Esophagus muscularis mucosa (tissue), 4 donors: ENCODE data around the gene BTBD1. TPM values are rescaled to one million over a fixed set of nuclear protein-coding genes. Genes with fewer than 3 reads are reported as not detected.
"Not testable (repeated sequence)": the region's sequence is repeated elsewhere in the genome, so short reads cannot be mapped to it uniquely, and the experiment has no call there.

Experiments
- DNase-seq: peaks from one replicate; pipeline ENCODE4 v3.0.0-alpha.2; 2017; ENCODE audit errors: extremely low spot score
- H3K27ac ChIP-seq, 4 donors: fragments of 200-600 bp; sonication (generic); replicated peaks in 1 of 4; 1 replicate in 3 of 4; 2 replicates in 1 of 4; pipeline ENCODE4 v1.5.1; 2016 to 2019; ENCODE audit warnings: mild to moderate bottlenecking in 1 of 4
- H3K27me3 ChIP-seq, 4 donors: fragments of 200-600 bp; sonication (generic); one replicate each; pipeline versions ENCODE4 v1.5.1 to v1.6.0; 2016 to 2019
- H3K36me3 ChIP-seq, 4 donors: fragments of 200-600 bp; sonication (generic); one replicate each; pipeline ENCODE4 v1.5.1; 2016 to 2019
- H3K4me1 ChIP-seq, 4 donors: fragments of 200-600 bp; sonication (generic); one replicate each; pipeline ENCODE4 v1.5.1; 2016 to 2019
- H3K4me3 ChIP-seq, 4 donors: fragments of 200-600 bp; sonication (generic); 1 replicate in 2 of 4; 2 replicates in 2 of 4; pipeline ENCODE4 v1.5.1; 2016 to 2019; ENCODE audit warnings: mild to moderate bottlenecking in 4 of 4, moderate library complexity in 1 of 4
- H3K9me3 ChIP-seq, 4 donors: fragments of 200-600 bp; sonication (generic); 1 replicate in 3 of 4; 2 replicates in 1 of 4; pipeline ENCODE4 v1.5.1; 2016 to 2019
- EP300 ChIP-seq: sonication (generic); formaldehyde crosslinking; IDR thresholded peaks from one replicate; pipeline ENCODE4 v1.6.1; 2017; ENCODE audit warnings: antibody characterized with exemption
- POLR2A ChIP-seq: fragments of 450-650 bp; IDR thresholded peaks from one replicate; pipeline ENCODE4 v1.6.1; 2017; ENCODE audit warnings: antibody characterized with exemption, moderate library complexity, mild to moderate bottlenecking, low read depth
- POLR2AphosphoS5 ChIP-seq, 2 donors: sonication (generic); formaldehyde crosslinking; IDR thresholded peaks; one replicate each; pipeline ENCODE4 v1.6.1; 2017; ENCODE audit warnings: antibody characterized with exemption in 2 of 2
- WGBS: methylation state at CpG from one replicate; pipeline ENCODE4 v1.1.5; 2018; 5-methylcytosine and 5-hydroxymethylcytosine counted together
- intact Hi-C: fragments of 100-400 bp; cut with DNase I; formaldehyde crosslinking; loops from one replicate; pipeline ENCODE4 v1.15.1; 2023
- total RNA-seq, 4 donors: library from RNA; depleted of rRNA; stranded (reverse); fragments of >200 nt; gene quantifications; one replicate each; pipeline versions ENCODE4 v1.1.0 to v1.2.1, GENCODE V29; 2016
- TF ChIP-seq, protein P1 (sequence below), 3 experiments: fragments of 200-600 bp in 2 of 3; fragments of 450-650 bp in 1 of 3; sonication (generic) in 2 of 3; IDR thresholded peaks; one replicate each; pipeline ENCODE4 v1.5.1; 2017 to 2019; ENCODE audit warnings: antibody characterized with exemption in 3 of 3, mild to moderate bottlenecking in 2 of 3, moderate library complexity in 1 of 3

The BTBD1 gene
- total RNA-seq, 4 donors from 2014 or later, result 53.2 to 69.6 (median 64.2) TPM

DNA sequence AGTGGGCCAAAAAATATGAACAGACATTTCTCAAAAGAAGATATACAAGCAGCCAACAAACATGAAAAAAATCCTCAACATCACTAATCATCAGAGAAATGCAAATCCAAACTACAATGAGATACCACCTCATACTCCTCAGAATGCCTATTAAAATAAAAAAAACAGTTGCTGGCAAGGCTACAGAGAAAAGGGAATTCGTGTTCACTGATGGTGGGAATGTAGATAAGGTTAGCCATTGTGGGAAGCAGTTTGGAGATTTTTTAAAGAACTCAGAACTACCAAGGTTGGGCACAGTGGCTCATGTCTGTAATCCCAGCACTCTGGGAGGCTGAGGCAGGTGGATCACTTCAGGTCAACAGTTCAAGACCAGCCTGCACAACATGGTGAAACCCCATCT, 27.8 kb downstream of the BTBD1 start:
- H3K27ac ChIP-seq, result no peak overlapping the region
- no peak for TF ChIP-seq EP300
- TF ChIP-seq POLR2AphosphoS5 (IDR thresholded peaks at IDR 0.05), result no peak
- TF ChIP-seq POLR2A, result no peak
- TF ChIP-seq, protein P1, sequence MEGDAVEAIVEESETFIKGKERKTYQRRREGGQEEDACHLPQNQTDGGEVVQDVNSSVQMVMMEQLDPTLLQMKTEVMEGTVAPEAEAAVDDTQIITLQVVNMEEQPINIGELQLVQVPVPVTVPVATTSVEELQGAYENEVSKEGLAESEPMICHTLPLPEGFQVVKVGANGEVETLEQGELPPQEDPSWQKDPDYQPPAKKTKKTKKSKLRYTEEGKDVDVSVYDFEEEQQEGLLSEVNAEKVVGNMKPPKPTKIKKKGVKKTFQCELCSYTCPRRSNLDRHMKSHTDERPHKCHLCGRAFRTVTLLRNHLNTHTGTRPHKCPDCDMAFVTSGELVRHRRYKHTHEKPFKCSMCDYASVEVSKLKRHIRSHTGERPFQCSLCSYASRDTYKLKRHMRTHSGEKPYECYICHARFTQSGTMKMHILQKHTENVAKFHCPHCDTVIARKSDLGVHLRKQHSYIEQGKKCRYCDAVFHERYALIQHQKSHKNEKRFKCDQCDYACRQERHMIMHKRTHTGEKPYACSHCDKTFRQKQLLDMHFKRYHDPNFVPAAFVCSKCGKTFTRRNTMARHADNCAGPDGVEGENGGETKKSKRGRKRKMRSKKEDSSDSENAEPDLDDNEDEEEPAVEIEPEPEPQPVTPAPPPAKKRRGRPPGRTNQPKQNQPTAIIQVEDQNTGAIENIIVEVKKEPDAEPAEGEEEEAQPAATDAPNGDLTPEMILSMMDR (IDR thresholded peaks at IDR 0.05), result no peak
- DNase-seq, result no peak
- H3K4me3 ChIP-seq, result no peak overlapping the region
- intact Hi-C loops, result no loop called here
- H3K9me3 ChIP-seq, result no peaks in the 10 kb centered on the region
- no peaks in the 10 kb centered on the region for H3K27me3 ChIP-seq
- H3K36me3 ChIP-seq, result peaks cover 20 to 45% (median 38%) of the 10 kb centered on the region in 4 donors
- 45% methylated on average over 1 of the region's 1 CpG for WGBS
- H3K4me1 ChIP-seq, result no peaks in the 10 kb centered on the region

DNA sequence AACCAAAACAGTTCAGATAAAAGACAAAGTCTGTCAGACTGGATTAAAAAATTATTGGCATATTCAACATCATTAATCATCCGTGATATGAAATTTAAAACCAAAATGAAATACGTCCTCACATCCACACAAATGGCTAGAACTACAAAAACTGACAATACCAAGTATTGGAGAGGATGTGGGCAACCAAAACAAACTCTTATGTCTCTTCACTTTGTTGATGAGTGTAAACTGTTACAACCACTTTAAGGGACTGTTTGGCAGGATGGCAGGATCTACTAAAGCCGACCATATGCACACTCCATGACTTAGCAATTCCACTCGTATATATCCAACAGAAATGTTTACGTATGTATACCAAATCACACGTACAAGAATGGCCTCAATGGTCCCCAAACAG, 30.8 kb downstream of the BTBD1 start:
- intact Hi-C loops, result no loop called here
- no peaks in the 10 kb centered on the region for H3K27me3 ChIP-seq
- no peak for DNase-seq
- H3K36me3 ChIP-seq, result peaks cover 12 to 41% (median 27%) of the 10 kb centered on the region in 4 donors
- no peak overlapping the region for H3K4me3 ChIP-seq
- H3K4me1 ChIP-seq, result no peaks in the 10 kb centered on the region
- no peaks in the 10 kb centered on the region for H3K9me3 ChIP-seq
- no peak overlapping the region for H3K27ac ChIP-seq
- no peak for TF ChIP-seq EP300
- TF ChIP-seq POLR2A, result no peak
- TF ChIP-seq, protein P1 (IDR thresholded peaks at IDR 0.05), result no peak
- TF ChIP-seq POLR2AphosphoS5 (IDR thresholded peaks at IDR 0.05), result no peak
- 94% methylated on average over 6 of the region's 6 CpGs for WGBS

DNA sequence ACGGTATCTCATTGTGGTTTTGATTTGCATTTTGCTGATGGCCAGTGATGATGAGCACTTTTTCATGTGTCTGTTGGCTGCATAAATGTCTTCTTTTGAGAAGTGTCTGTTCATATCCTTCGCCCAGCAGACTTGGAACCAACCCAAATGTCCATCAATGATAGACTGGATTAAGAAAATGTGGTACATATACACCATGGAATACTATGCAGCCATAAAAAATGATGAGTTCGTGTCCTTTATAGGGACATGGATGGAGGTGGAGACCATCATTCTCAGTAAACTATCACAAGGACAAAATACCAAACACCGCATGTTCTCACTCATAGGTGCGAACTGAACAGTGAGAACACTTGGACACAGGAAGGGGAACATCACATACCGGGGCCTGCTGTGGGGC, 35.8 kb downstream of the BTBD1 start:
- intact Hi-C loops, H3K4me3 ChIP-seq, H3K9me3 ChIP-seq, H3K4me1 ChIP-seq, DNase-seq, H3K27ac ChIP-seq, H3K27me3 ChIP-seq: not testable (repeated sequence)
- WGBS, result 98% methylated on average over 6 of the region's 6 CpGs
- H3K36me3 ChIP-seq, result peaks cover 11 to 49% (median 32%) of the 10 kb centered on the region in 4 donors

DNA sequence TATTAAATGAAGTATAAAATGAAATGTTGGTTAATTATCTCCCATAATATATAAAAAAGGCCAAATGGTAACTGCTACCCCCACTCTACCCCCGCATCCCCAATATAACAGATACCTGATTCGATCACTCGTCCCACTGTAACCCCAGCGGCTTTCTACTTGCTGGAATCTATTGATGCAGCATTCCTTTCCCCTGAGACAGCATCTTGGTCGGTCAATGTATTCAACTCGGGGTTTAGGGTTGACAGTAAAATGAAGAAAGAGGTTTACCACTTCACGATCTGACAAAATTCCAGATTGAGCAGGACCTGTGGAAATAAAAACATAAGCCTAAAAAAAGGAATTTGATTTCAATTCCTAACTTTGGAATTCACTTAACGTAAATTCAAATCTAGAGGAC, 37.0 kb downstream of the BTBD1 start:
- H3K27ac ChIP-seq, result no peak overlapping the region
- peaks cover 11 to 49% (median 32%) of the 10 kb centered on the region in 4 donors for H3K36me3 ChIP-seq
- intact Hi-C loops, result no loop called here
- 94% methylated on average over 8 of the region's 8 CpGs for WGBS
- no peaks in the 10 kb centered on the region for H3K4me1 ChIP-seq
- no peak for DNase-seq
- H3K27me3 ChIP-seq, result no peaks in the 10 kb centered on the region
- H3K4me3 ChIP-seq, result no peak overlapping the region
- no peak for TF ChIP-seq POLR2AphosphoS5 (IDR thresholded peaks at IDR 0.05)
- no peak for TF ChIP-seq POLR2A
- TF ChIP-seq EP300, result no peak
- TF ChIP-seq, protein P1 (IDR thresholded peaks at IDR 0.05), result no peak
- no peaks in the 10 kb centered on the region for H3K9me3 ChIP-seq

DNA sequence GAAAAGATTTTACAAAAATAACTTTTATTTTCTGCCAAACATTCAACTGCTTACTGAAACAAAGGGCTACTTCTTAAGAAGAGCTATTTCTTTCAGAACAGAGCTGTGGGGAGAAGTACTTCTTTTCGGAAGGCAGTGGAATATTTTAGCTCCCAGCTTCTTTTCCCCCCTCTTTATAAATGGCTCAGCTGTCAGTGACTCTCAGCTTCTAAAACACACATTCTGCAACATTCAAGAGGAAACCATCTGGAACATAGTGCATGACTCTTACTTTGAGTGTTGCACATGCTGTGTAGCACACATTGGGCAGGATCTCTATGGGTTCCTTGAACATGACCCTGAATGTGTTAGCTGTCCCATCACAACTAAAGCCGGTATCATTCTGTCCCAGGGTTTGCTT, 48.6 kb downstream of the BTBD1 start:
- Histone ChIP-seq H3K27me3 (no peaks in the 10 kb centered on the region), H3K27ac (no peak overlapping the region)
- intact Hi-C loops, result no loop called here

More for the DNA sequence above, 48.6 kb downstream of the BTBD1 start:
- WGBS, result 76% methylated on average over 2 of the region's 2 CpGs
- H3K36me3 ChIP-seq, result peaks cover 8 to 78% (median 44%) of the 10 kb centered on the region in 4 donors
- TF ChIP-seq, protein P1 (IDR thresholded peaks at IDR 0.05), result no peak
- TF ChIP-seq POLR2AphosphoS5 (IDR thresholded peaks at IDR 0.05) (no peak), EP300 (no peak), POLR2A (no peak)
- no peak for DNase-seq
- no peaks in the 10 kb centered on the region for H3K9me3 ChIP-seq
- H3K4me1 ChIP-seq, result no peaks in the 10 kb centered on the region
- H3K4me3 ChIP-seq, result no peak overlapping the region
